Smooth muscle cell (in vitro differentiated cells): ENCODE results near the gene CYP2W1. TPM values are rescaled to one million over a fixed set of nuclear protein-coding genes. Genes with fewer than 3 reads are reported as not detected.

ENCODE experiments used
- DNase-seq: peaks from one replicate; lab custom pipeline; 2025; ENCODE audit not compliant: unreplicated experiment; lab: John Stamatoyannopoulos, UW
- H2AFZ ChIP-seq: fragments of 200-600 bp; sonication (generic); 2 replicates; pipeline ENCODE4 v1.6.0; 2016; ENCODE audit warnings: antibody characterized with exemption, low read depth, mild to moderate bottlenecking
- H3F3A ChIP-seq: fragments of 200-600 bp; sonication (generic); 2 replicates; pipeline ENCODE4 v1.6.0; 2017; ENCODE audit warnings: antibody characterized with exemption, low read depth
- H3K27ac ChIP-seq: fragments of 200-600 bp; sonication (generic); 2 replicates; pipeline ENCODE4 v1.5.1; 2016; ENCODE audit warnings: low read depth, mild to moderate bottlenecking
- H3K27me3 ChIP-seq: fragments of 200-600 bp; sonication (generic); 2 replicates; pipeline ENCODE4 v1.6.1; 2016; ENCODE audit warnings: low read depth, mild to moderate bottlenecking
- H3K36me3 ChIP-seq: fragments of 200-600 bp; sonication (generic); 2 replicates; pipeline ENCODE4 v1.5.1; 2016; ENCODE audit warnings: low read depth
- H3K4me1 ChIP-seq: fragments of 200-600 bp; sonication (generic); 2 replicates; pipeline ENCODE4 v1.5.1; 2016; ENCODE audit warnings: low read depth
- H3K4me2 ChIP-seq: fragments of 200-600 bp; sonication (generic); 2 replicates; pipeline ENCODE4 v1.6.0; 2016; ENCODE audit warnings: mild to moderate bottlenecking
- H3K4me3 ChIP-seq: fragments of 200-600 bp; sonication (generic); 2 replicates; pipeline ENCODE4 v1.5.1; 2016; ENCODE audit warnings: mild to moderate bottlenecking
- H3K79me2 ChIP-seq: fragments of 200-600 bp; sonication (generic); 2 replicates; pipeline ENCODE4 v1.6.0; 2016; ENCODE audit warnings: low read depth, mild to moderate bottlenecking
- H3K9ac ChIP-seq: fragments of 200-600 bp; sonication (generic); 2 replicates; pipeline ENCODE4 v1.6.0; 2016; ENCODE audit warnings: low read depth
- H3K9me3 ChIP-seq: fragments of 200-600 bp; sonication (generic); replicated peaks from 2 replicates; pipeline ENCODE4 v1.5.1; 2016; ENCODE audit warnings: low read depth
- H4K20me1 ChIP-seq: fragments of 200-600 bp; sonication (generic); 2 replicates; pipeline ENCODE4 v1.6.0; 2016; ENCODE audit warnings: low read depth
- CTCF ChIP-seq: fragments of 200-600 bp; sonication (generic); IDR thresholded peaks from 2 replicates; pipeline ENCODE4 v1.5.1; 2017; ENCODE audit warnings: borderline replicate concordance, mild to moderate bottlenecking, antibody characterized with exemption; ENCODE audit not compliant: insufficient read depth, poor library complexity, severe bottlenecking
- WGBS: methylation state at CpG from one replicate; pipeline ENCODE4 v1.1.7; 2016; ENCODE audit warnings: low lambda C conversion rate; 5-methylcytosine and 5-hydroxymethylcytosine counted together
- polyA plus RNA-seq: library from polyadenylated mRNA; unstranded; fragments of >200 nt; fragmentation: Nextera tagmentation; extraction: Ambion mirVana; gene quantifications from 2 replicates; pipeline ENCODE4 v1.2.1, GENCODE V29; 2016
- total RNA-seq: library from RNA; depleted of rRNA; stranded (reverse); fragments of >200 nt; gene quantifications from 2 replicates; pipeline ENCODE4 v1.2.3, GENCODE V29; 2014

CYP2W1 gene
- total and polyA plus RNA-seq, 2 experiments from 2014 or later = not detected

GRCh38 chr7:972110-972509, 10.9 kb upstream of the CYP2W1 start:
- 93% methylated on average over 12 of the region's 12 CpGs for WGBS
- H4K20me1 ChIP-seq = peaks cover 72% of the 10 kb centered on the region
- H3K27me3 ChIP-seq = no peaks in the 10 kb centered on the region
- H2AFZ ChIP-seq = no peak overlapping the region
- no peak for DNase-seq
- no peak overlapping the region for H3K9ac ChIP-seq
- peaks cover 11% of the 10 kb centered on the region for H3K4me1 ChIP-seq
- no peaks in the 10 kb centered on the region for H3K9me3 ChIP-seq
- no peaks in the 10 kb centered on the region for H3F3A ChIP-seq
- H3K36me3 ChIP-seq = peaks cover 5% of the 10 kb centered on the region
- no peak overlapping the region for H3K27ac ChIP-seq
- H3K79me2 ChIP-seq = peaks cover 39% of the 10 kb centered on the region
- TF ChIP-seq CTCF = no peak
- no peak overlapping the region for H3K4me2 ChIP-seq
- no peak overlapping the region for H3K4me3 ChIP-seq

GRCh38 chr7:972676-973309, 10.2 kb upstream of the CYP2W1 start:
- Histone ChIP-seq H3K79me2 (peaks cover 39% of the 10 kb centered on the region), H4K20me1 (peaks cover 70% of the 10 kb centered on the region), H3K4me2 (no peak overlapping the region), H3F3A (no peaks in the 10 kb centered on the region), H3K9me3 (no peaks in the 10 kb centered on the region), H2AFZ (no peak overlapping the region), H3K9ac (no peak overlapping the region), H3K27ac (no peak overlapping the region), H3K4me3 (peak overlapping the region; percentile 4), H3K27me3 (no peaks in the 10 kb centered on the region), H3K4me1 (peaks cover 11% of the 10 kb centered on the region), H3K36me3 (peaks cover 5% of the 10 kb centered on the region)
- 94% methylated on average over 10 of the region's 10 CpGs for WGBS
- DNase-seq = no peak
- no peak for TF ChIP-seq CTCF

GRCh38 chr7:973312-973711, 9.7 kb upstream of the CYP2W1 start:
- H4K20me1 ChIP-seq = peaks cover 64% of the 10 kb centered on the region
- WGBS = 91% methylated on average over 9 of the region's 9 CpGs
- H3K9ac ChIP-seq = no peak overlapping the region
- H3K27ac ChIP-seq = no peak overlapping the region
- peak overlapping the region; percentile 93 for H3K4me2 ChIP-seq
- no peaks in the 10 kb centered on the region for H3K27me3 ChIP-seq
- no peak for TF ChIP-seq CTCF
- peak overlapping the region; percentile 99 for H3K4me3 ChIP-seq
- H3K4me1 ChIP-seq = peaks cover 11% of the 10 kb centered on the region
- peaks cover 5% of the 10 kb centered on the region for H3K36me3 ChIP-seq
- H3K9me3 ChIP-seq = no peaks in the 10 kb centered on the region
- H3K79me2 ChIP-seq = peaks cover 39% of the 10 kb centered on the region
- H2AFZ ChIP-seq = no peak overlapping the region
- no peak for DNase-seq
- no peaks in the 10 kb centered on the region for H3F3A ChIP-seq

GRCh38 chr7:974172-974571, 8.8 kb upstream of the CYP2W1 start:
- H3K9me3 ChIP-seq = no peaks in the 10 kb centered on the region
- peaks cover 11% of the 10 kb centered on the region for H3K4me1 ChIP-seq
- H3K79me2 ChIP-seq = peaks cover 39% of the 10 kb centered on the region
- H3K4me2 ChIP-seq = peak overlapping the region; percentile 93
- no peak for TF ChIP-seq CTCF
- peaks cover 57% of the 10 kb centered on the region for H4K20me1 ChIP-seq
- peaks cover 5% of the 10 kb centered on the region for H3K36me3 ChIP-seq
- H3F3A ChIP-seq = no peaks in the 10 kb centered on the region
- DNase-seq = no peak
- H3K27me3 ChIP-seq = no peaks in the 10 kb centered on the region
- peak overlapping the region; percentile 100 for H3K9ac ChIP-seq
- H3K27ac ChIP-seq = peak overlapping the region; percentile 99
- 50% methylated on average over 7 of the region's 7 CpGs for WGBS
- H2AFZ ChIP-seq = no peak overlapping the region
- peak overlapping the region; percentile 99 for H3K4me3 ChIP-seq
